Transverse colon (tissue), 3 donors: Measurements from ENCODE around the gene SHB.

Experiments used
- CTCF ChIP-seq, 5 experiments: fragments of 200-600 bp in 3 of 5; fragments of 450-650 bp in 2 of 5; sonication (generic) in 3 of 5; IDR thresholded peaks; 1 replicate in 2 of 5; 2 replicates in 3 of 5; pipeline ENCODE4 v1.5.1; 2016 to 2017; ENCODE audit warnings: antibody characterized with exemption in 5 of 5, inconsistent platforms in 3 of 5, mild to moderate bottlenecking in 2 of 5, moderate library complexity in 1 of 5
- EP300 ChIP-seq: sonication (generic); formaldehyde crosslinking; IDR thresholded peaks from one replicate; pipeline ENCODE4 v1.6.1; 2017; ENCODE audit warnings: antibody characterized with exemption, low read depth

- no peak for TF ChIP-seq CTCF (IDR thresholded peaks at IDR 0.05)
- TF ChIP-seq EP300 = no peak
Observed at GRCh38 chr9:37978983-37979382, 90.0 kb downstream of the SHB start.
